Measurements from ENCODE around the gene TBC1D8.

TBC1D8 gene

GRCh38 chr2:101111917-101112771 lies 39.0 kb downstream of the TBC1D8 start:
- H2BK120ac ChIP-seq (ENCODE audit: low read depth, low read length): no peak overlapping the region
- H3K79me1 ChIP-seq (ENCODE audit: low read depth, low read length): no peaks in the 10 kb centered on the region
- no peak overlapping the region for H2AK5ac ChIP-seq (ENCODE audit: low read depth, low read length)
- no peak overlapping the region for H3K4me2 ChIP-seq (ENCODE audit: insufficient read depth, low read length, poor library complexity, severe bottlenecking)
- peaks cover 2 to 10% of the 10 kb centered on the region in 2 donors for H3K4me1 ChIP-seq (ENCODE audit: control insufficient read depth in 2 of 2, insufficient read depth in 1 of 2, low read depth in 1 of 2, low read length in 2 of 2)
- H3K14ac ChIP-seq (ENCODE audit: low read length): no peak overlapping the region
- no peaks in the 10 kb centered on the region for H3K27me3 ChIP-seq (ENCODE audit: control insufficient read depth in 3 of 3, insufficient read depth in 3 of 3, low read depth in 1 of 3, low read length in 3 of 3)
- no CpG with 5 or more reads among the region's 10 CpGs for WGBS, 2 donors (ENCODE audit: extremely low coverage in 2 of 2, insufficient read length in 2 of 2, insufficient replicate concordance in 1 of 2)
- H2BK12ac ChIP-seq (ENCODE audit: low read length): no peak overlapping the region
- H3K9ac ChIP-seq (ENCODE audit: low read depth, low read length, poor library complexity): no peak overlapping the region
- no peak overlapping the region for H4K8ac ChIP-seq (ENCODE audit: low read depth, low read length)
- no peak overlapping the region for H3K27ac ChIP-seq (replicated peaks; ENCODE audit: low read length)
- H2AFZ ChIP-seq (ENCODE audit: low read length): no peak overlapping the region
- H3K18ac ChIP-seq (ENCODE audit: low read length): no peak overlapping the region
- H3K4me3 ChIP-seq (ENCODE audit: low read length in 2 of 2): no peak overlapping the region
- no peak overlapping the region for H2BK5ac ChIP-seq (ENCODE audit: low read length)
- H3K4ac ChIP-seq (ENCODE audit: low read length): no peak overlapping the region
- H3K36me3 ChIP-seq (replicated peaks in 1 of 2; ENCODE audit: control insufficient read depth in 2 of 2, insufficient read depth in 2 of 2, low read length in 2 of 2): no peaks in the 10 kb centered on the region
- H2BK15ac ChIP-seq (ENCODE audit: low read length): no peak overlapping the region
- DNase-seq (ENCODE audit: low spot score): no peak
- H3K23ac ChIP-seq (ENCODE audit: low read depth, low read length, poor library complexity): no peak overlapping the region
- H4K91ac ChIP-seq (ENCODE audit: low read depth, low read length, poor library complexity): no peak overlapping the region
- H3K9me3 ChIP-seq (replicated peaks in 1 of 2; ENCODE audit: control insufficient read depth in 2 of 2, insufficient read depth in 1 of 2, low read depth in 1 of 2, low read length in 2 of 2): no peaks in the 10 kb centered on the region

GRCh38 chr2:101111262-101111838 lies 39.8 kb downstream of the TBC1D8 start:
- Histone ChIP-seq H3K36me3 (replicated peaks in 1 of 2; ENCODE audit: control insufficient read depth in 2 of 2, insufficient read depth in 2 of 2, low read length in 2 of 2) (no peaks in the 10 kb centered on the region), H3K9ac (ENCODE audit: low read depth, low read length, poor library complexity) (no peak overlapping the region), H2BK120ac (ENCODE audit: low read depth, low read length) (no peak overlapping the region), H4K91ac (ENCODE audit: low read depth, low read length, poor library complexity) (no peak overlapping the region), H3K4ac (ENCODE audit: low read length) (no peak overlapping the region), H3K4me1 (ENCODE audit: control insufficient read depth in 2 of 2, insufficient read depth in 1 of 2, low read depth in 1 of 2, low read length in 2 of 2) (peaks cover 2 to 10% of the 10 kb centered on the region in 2 donors), H3K9me3 (replicated peaks in 1 of 2; ENCODE audit: control insufficient read depth in 2 of 2, insufficient read depth in 1 of 2, low read depth in 1 of 2, low read length in 2 of 2) (no peaks in the 10 kb centered on the region), H2BK5ac (ENCODE audit: low read length) (no peak overlapping the region), H3K4me2 (ENCODE audit: insufficient read depth, low read length, poor library complexity, severe bottlenecking) (no peak overlapping the region), H2AK5ac (ENCODE audit: low read depth, low read length) (peak overlapping the region; percentile 47), H3K27ac (replicated peaks; ENCODE audit: low read length) (no peak overlapping the region), H3K23ac (ENCODE audit: low read depth, low read length, poor library complexity) (peak overlapping the region; percentile 8), H3K27me3 (ENCODE audit: control insufficient read depth in 3 of 3, insufficient read depth in 3 of 3, low read depth in 1 of 3, low read length in 3 of 3) (no peaks in the 10 kb centered on the region), H3K4me3 (ENCODE audit: low read length in 2 of 2) (no peak overlapping the region), H3K14ac (ENCODE audit: low read length) (no peak overlapping the region), H3K79me1 (ENCODE audit: low read depth, low read length) (no peaks in the 10 kb centered on the region), H4K8ac (ENCODE audit: low read depth, low read length) (no peak overlapping the region), H2AFZ (ENCODE audit: low read length) (no peak overlapping the region), H2BK12ac (ENCODE audit: low read length) (no peak overlapping the region), H3K18ac (ENCODE audit: low read length) (no peak overlapping the region), H2BK15ac (ENCODE audit: low read length) (no peak overlapping the region)
- WGBS, 2 donors (ENCODE audit: extremely low coverage in 2 of 2, insufficient read length in 2 of 2, insufficient replicate concordance in 1 of 2): no CpG with 5 or more reads among the region's 18 CpGs
- no peak for DNase-seq (ENCODE audit: low spot score)

GRCh38 chr2:101109451-101110118 lies 41.6 kb downstream of the TBC1D8 start:
- H4K8ac ChIP-seq (ENCODE audit: low read depth, low read length): no peak overlapping the region
- H3K23ac ChIP-seq (ENCODE audit: low read depth, low read length, poor library complexity): no peak overlapping the region
- H2BK15ac ChIP-seq (ENCODE audit: low read length): no peak overlapping the region
- no peak for DNase-seq (ENCODE audit: low spot score)
- peaks cover 2 to 10% of the 10 kb centered on the region in 2 donors for H3K4me1 ChIP-seq (ENCODE audit: control insufficient read depth in 2 of 2, insufficient read depth in 1 of 2, low read depth in 1 of 2, low read length in 2 of 2)
- no peak overlapping the region for H3K4me3 ChIP-seq (ENCODE audit: low read length in 2 of 2)
- no peak overlapping the region for H2AFZ ChIP-seq (ENCODE audit: low read length)
- H3K4me2 ChIP-seq (ENCODE audit: insufficient read depth, low read length, poor library complexity, severe bottlenecking): no peak overlapping the region
- no peak overlapping the region for H3K14ac ChIP-seq (ENCODE audit: low read length)
- no peak overlapping the region for H2BK120ac ChIP-seq (ENCODE audit: low read depth, low read length)
- no peak overlapping the region for H3K27ac ChIP-seq (replicated peaks; ENCODE audit: low read length)
- H3K27me3 ChIP-seq (ENCODE audit: control insufficient read depth in 3 of 3, insufficient read depth in 3 of 3, low read depth in 1 of 3, low read length in 3 of 3): no peaks in the 10 kb centered on the region
- H3K36me3 ChIP-seq (replicated peaks in 1 of 2; ENCODE audit: control insufficient read depth in 2 of 2, insufficient read depth in 2 of 2, low read length in 2 of 2): no peaks in the 10 kb centered on the region
- H3K18ac ChIP-seq (ENCODE audit: low read length): no peak overlapping the region
- H4K91ac ChIP-seq (ENCODE audit: low read depth, low read length, poor library complexity): no peak overlapping the region
- H2BK12ac ChIP-seq (ENCODE audit: low read length): no peak overlapping the region
- H3K9ac ChIP-seq (ENCODE audit: low read depth, low read length, poor library complexity): no peak overlapping the region
- no CpG with 5 or more reads among the region's 14 CpGs for WGBS, 2 donors (ENCODE audit: extremely low coverage in 2 of 2, insufficient read length in 2 of 2, insufficient replicate concordance in 1 of 2)
- H3K79me1 ChIP-seq (ENCODE audit: low read depth, low read length): no peaks in the 10 kb centered on the region
- no peak overlapping the region for H2BK5ac ChIP-seq (ENCODE audit: low read length)
- no peak overlapping the region for H2AK5ac ChIP-seq (ENCODE audit: low read depth, low read length)
- H3K9me3 ChIP-seq (replicated peaks in 1 of 2; ENCODE audit: control insufficient read depth in 2 of 2, insufficient read depth in 1 of 2, low read depth in 1 of 2, low read length in 2 of 2): no peaks in the 10 kb centered on the region
- no peak overlapping the region for H3K4ac ChIP-seq (ENCODE audit: low read length)

- Histone ChIP-seq H3K23ac (ENCODE audit: low read depth, low read length, poor library complexity) (no peak overlapping the region), H3K79me1 (ENCODE audit: low read depth, low read length) (no peaks in the 10 kb centered on the region), H2AFZ (ENCODE audit: low read length) (no peak overlapping the region), H3K9ac (ENCODE audit: low read depth, low read length, poor library complexity) (no peak overlapping the region), H3K36me3 (replicated peaks in 1 of 2; ENCODE audit: control insufficient read depth in 2 of 2, insufficient read depth in 2 of 2, low read length in 2 of 2) (no peaks in the 10 kb centered on the region), H4K91ac (ENCODE audit: low read depth, low read length, poor library complexity) (no peak overlapping the region), H3K4me3 (ENCODE audit: low read length in 2 of 2) (no peak overlapping the region), H3K4ac (ENCODE audit: low read length) (no peak overlapping the region), H2AK5ac (ENCODE audit: low read depth, low read length) (no peak overlapping the region), H3K9me3 (replicated peaks in 1 of 2; ENCODE audit: control insufficient read depth in 2 of 2, insufficient read depth in 1 of 2, low read depth in 1 of 2, low read length in 2 of 2) (no peaks in the 10 kb centered on the region), H2BK15ac (ENCODE audit: low read length) (no peak overlapping the region), H3K14ac (ENCODE audit: low read length) (peak overlapping the region; percentile 71), H2BK12ac (ENCODE audit: low read length) (no peak overlapping the region), H3K18ac (ENCODE audit: low read length) (no peak overlapping the region), H2BK120ac (ENCODE audit: low read depth, low read length) (no peak overlapping the region), H3K4me2 (ENCODE audit: insufficient read depth, low read length, poor library complexity, severe bottlenecking) (no peak overlapping the region), H3K27me3 (ENCODE audit: control insufficient read depth in 3 of 3, insufficient read depth in 3 of 3, low read depth in 1 of 3, low read length in 3 of 3) (no peaks in the 10 kb centered on the region), H3K27ac (replicated peaks; ENCODE audit: low read length) (no peak overlapping the region), H4K8ac (ENCODE audit: low read depth, low read length) (no peak overlapping the region), H2BK5ac (ENCODE audit: low read length) (no peak overlapping the region), H3K4me1 (ENCODE audit: control insufficient read depth in 2 of 2, insufficient read depth in 1 of 2, low read depth in 1 of 2, low read length in 2 of 2) (peaks cover 0 to 2% of the 10 kb centered on the region in 2 donors)
- no CpG with 5 or more reads among the region's 8 CpGs for WGBS, 2 donors (ENCODE audit: extremely low coverage in 2 of 2, insufficient read length in 2 of 2, insufficient replicate concordance in 1 of 2)
- DNase-seq (ENCODE audit: low spot score): no peak
These were observed 42.8 kb downstream of the TBC1D8 start for GRCh38 chr2:101108357-101108756.

All from neuronal stem cell (in vitro differentiated cells).